Keratinocyte (primary cell): ENCODE data around the gene TBC1D9B. TPM values are rescaled to one million over a fixed set of nuclear protein-coding genes. Genes with fewer than 3 reads are reported as not detected.

Experiments
- DNase-seq: peaks from one replicate; pipeline ENCODE4 v3.0.0-alpha.2; 2011; ENCODE audit warnings: low read depth, missing footprints, low spot score
- FAIRE-seq: peaks from 2 replicates; lab custom pipeline; 2011; peaks lifted over from hg19 to GRCh38; lab: Jason Lieb, UNC
- H2AFZ ChIP-seq: 2 replicates; pipeline ENCODE4 v1.6.0; 2012; ENCODE audit warnings: low read length, control low read depth, inconsistent platforms; ENCODE audit not compliant: control insufficient read depth
- H3K27ac ChIP-seq: 2 replicates; pipeline ENCODE4 v1.5.1; 2011; ENCODE audit warnings: low read length; ENCODE audit not compliant: control insufficient read depth, insufficient read depth
- H3K27me3 ChIP-seq: 3 replicates; pipeline ENCODE4 v1.6.0; 2011; ENCODE audit warnings: low read length; ENCODE audit not compliant: control insufficient read depth, insufficient read depth; ENCODE audit errors: extremely low read depth
- H3K36me3 ChIP-seq, 2 experiments: 2 replicates in 1 of 2; 3 replicates in 1 of 2; pipeline ENCODE4 v1.5.1; 2011; ENCODE audit warnings: low read length in 2 of 2, mild to moderate bottlenecking in 1 of 2; ENCODE audit not compliant: control insufficient read depth in 2 of 2, insufficient read depth in 2 of 2; ENCODE audit errors: extremely low read depth in 1 of 2
- H3K4me1 ChIP-seq: 3 replicates; pipeline ENCODE4 v1.5.1; 2011; ENCODE audit warnings: low read length; ENCODE audit not compliant: control insufficient read depth, insufficient read depth; ENCODE audit errors: extremely low read depth
- H3K4me2 ChIP-seq: 3 replicates; pipeline ENCODE4 v1.6.0; 2011; ENCODE audit warnings: low read depth, low read length; ENCODE audit not compliant: control insufficient read depth, insufficient read depth; ENCODE audit errors: extremely low read depth
- H3K4me3 ChIP-seq, 3 experiments: fragments of 200-600 bp in 1 of 3; sonication (generic) in 1 of 3; 2 replicates in 2 of 3; 3 replicates in 1 of 3; pipeline ENCODE4 v1.5.1; 2011 to 2016; ENCODE audit warnings: low read length in 3 of 3, mild to moderate bottlenecking in 3 of 3, control low read depth in 2 of 3, inconsistent platforms in 1 of 3, low read depth in 1 of 3, mixed read lengths in 1 of 3, mixed run types in 1 of 3, moderate library complexity in 1 of 3; ENCODE audit not compliant: control insufficient read depth in 2 of 3, insufficient read depth in 2 of 3; ENCODE audit errors: extremely low read depth in 1 of 3
- H3K79me2 ChIP-seq: 2 replicates; pipeline ENCODE4 v1.6.0; 2012; ENCODE audit warnings: low read length; ENCODE audit not compliant: control insufficient read depth, insufficient read depth
- H3K9ac ChIP-seq: 3 replicates; pipeline ENCODE4 v1.6.0; 2011; ENCODE audit warnings: low read length; ENCODE audit not compliant: control insufficient read depth, insufficient read depth; ENCODE audit errors: extremely low read depth
- H3K9me1 ChIP-seq: 3 replicates; pipeline ENCODE4 v1.6.0; 2011; ENCODE audit warnings: low read length; ENCODE audit not compliant: control insufficient read depth, insufficient read depth; ENCODE audit errors: extremely low read depth
- H3K9me3 ChIP-seq: 2 replicates; pipeline ENCODE4 v1.5.1; 2012; ENCODE audit warnings: low read depth, low read length; ENCODE audit not compliant: control insufficient read depth
- H4K20me1 ChIP-seq: 3 replicates; pipeline ENCODE4 v1.6.0; 2011; ENCODE audit warnings: low read length; ENCODE audit not compliant: control insufficient read depth, insufficient read depth; ENCODE audit errors: extremely low read depth
- EZH2 ChIP-seq: IDR thresholded peaks from one replicate; pipeline ENCODE4 v1.6.1; 2012; ENCODE audit warnings: inconsistent platforms, mild to moderate bottlenecking, low read length, moderate library complexity
- dilution Hi-C: fragments of 300-500 bp; cut with MboI; formaldehyde crosslinking; loops from one replicate; pipeline ENCODE4 v1.7.0; 2020; ENCODE audit warnings: low sequenced_read_pairs; ENCODE audit not compliant: extremely low pct_ligation_motif_present
- polyA plus RNA-seq, 5 experiments: library from polyadenylated mRNA; depleted of rRNA in 3 of 5; stranded (reverse) in 3 of 5; stranded (forward) in 1 of 5; unstranded in 1 of 5; fragments of >200 nt; gene quantifications; 1 replicate in 1 of 5; 2 replicates in 3 of 5; 3 replicates in 1 of 5; pipeline versions ENCODE4 v1.2.1 to v1.2.3, GENCODE V29; 2011 to 2012; ENCODE audit warnings: missing spikeins in 2 of 5, low read depth in 1 of 5, low replicate concordance in 1 of 5
- TF ChIP-seq, protein P1 (sequence below), 3 experiments: IDR thresholded peaks in 1 of 3; conservative IDR thresholded peaks in 1 of 3; optimal IDR thresholded peaks in 1 of 3; 2 replicates in 2 of 3; 3 replicates in 1 of 3; pipeline versions ENCODE3 to v1.5.1; 2011; ENCODE audit warnings: low read length in 3 of 3, mild to moderate bottlenecking in 3 of 3, moderate library complexity in 2 of 3, control low read depth in 1 of 3, inconsistent platforms in 1 of 3; ENCODE audit not compliant: insufficient read depth in 2 of 3; ENCODE audit errors: extremely low read depth in 1 of 3

The TBC1D9B gene
- polyA plus RNA-seq, 1 donor (not counting 4 experiments of a cell fraction or from before 2014, with no cell fraction given) = 51.4 TPM

DNA sequence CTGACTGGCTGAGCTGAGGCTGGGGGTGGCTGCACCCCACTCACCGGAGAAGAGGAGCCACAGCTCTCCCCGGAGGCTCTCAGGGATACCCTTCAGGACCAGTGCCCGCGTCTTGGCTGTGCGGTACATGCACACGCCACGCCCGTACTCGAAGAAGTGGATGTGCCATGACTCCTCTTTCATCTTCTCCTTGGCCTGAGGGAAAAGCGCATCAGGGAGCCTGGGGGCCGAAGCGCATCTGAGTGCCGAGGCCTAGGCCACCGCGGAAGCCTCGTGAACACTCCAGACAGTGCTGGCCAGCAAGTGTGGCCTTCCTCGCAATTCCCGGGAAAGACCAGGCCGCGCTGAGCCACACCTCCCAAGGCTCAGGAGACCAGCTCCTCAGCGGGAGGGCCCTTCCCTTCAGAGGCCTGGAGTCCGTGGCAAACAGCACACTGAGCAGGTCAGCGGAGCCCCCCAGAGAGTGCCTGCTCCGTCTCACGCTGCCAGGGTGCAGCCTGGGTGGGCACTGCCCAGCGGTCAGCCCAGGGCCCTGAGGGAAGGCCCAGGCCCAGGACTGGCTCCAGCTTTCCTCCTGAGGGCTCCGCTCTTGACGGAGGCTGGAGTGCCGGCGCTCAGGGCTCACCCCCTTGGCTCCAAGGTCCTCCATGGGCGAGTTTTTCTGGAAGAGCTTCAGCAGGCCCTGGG lies 28.6 kb downstream of the TBC1D9B start:
- FAIRE-seq = no peak
- TF ChIP-seq, protein P1, sequence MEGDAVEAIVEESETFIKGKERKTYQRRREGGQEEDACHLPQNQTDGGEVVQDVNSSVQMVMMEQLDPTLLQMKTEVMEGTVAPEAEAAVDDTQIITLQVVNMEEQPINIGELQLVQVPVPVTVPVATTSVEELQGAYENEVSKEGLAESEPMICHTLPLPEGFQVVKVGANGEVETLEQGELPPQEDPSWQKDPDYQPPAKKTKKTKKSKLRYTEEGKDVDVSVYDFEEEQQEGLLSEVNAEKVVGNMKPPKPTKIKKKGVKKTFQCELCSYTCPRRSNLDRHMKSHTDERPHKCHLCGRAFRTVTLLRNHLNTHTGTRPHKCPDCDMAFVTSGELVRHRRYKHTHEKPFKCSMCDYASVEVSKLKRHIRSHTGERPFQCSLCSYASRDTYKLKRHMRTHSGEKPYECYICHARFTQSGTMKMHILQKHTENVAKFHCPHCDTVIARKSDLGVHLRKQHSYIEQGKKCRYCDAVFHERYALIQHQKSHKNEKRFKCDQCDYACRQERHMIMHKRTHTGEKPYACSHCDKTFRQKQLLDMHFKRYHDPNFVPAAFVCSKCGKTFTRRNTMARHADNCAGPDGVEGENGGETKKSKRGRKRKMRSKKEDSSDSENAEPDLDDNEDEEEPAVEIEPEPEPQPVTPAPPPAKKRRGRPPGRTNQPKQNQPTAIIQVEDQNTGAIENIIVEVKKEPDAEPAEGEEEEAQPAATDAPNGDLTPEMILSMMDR (optimal IDR thresholded peaks at IDR 0.05 in 1 of 3, IDR thresholded peaks at IDR 0.05 in 1 of 3, conservative IDR thresholded peaks at IDR 0.05 in 1 of 3; ENCODE audit: extremely low read depth in 1 of 3, insufficient read depth in 2 of 3, low read length in 3 of 3) = no peak
- no peak for TF ChIP-seq EZH2

DNA sequence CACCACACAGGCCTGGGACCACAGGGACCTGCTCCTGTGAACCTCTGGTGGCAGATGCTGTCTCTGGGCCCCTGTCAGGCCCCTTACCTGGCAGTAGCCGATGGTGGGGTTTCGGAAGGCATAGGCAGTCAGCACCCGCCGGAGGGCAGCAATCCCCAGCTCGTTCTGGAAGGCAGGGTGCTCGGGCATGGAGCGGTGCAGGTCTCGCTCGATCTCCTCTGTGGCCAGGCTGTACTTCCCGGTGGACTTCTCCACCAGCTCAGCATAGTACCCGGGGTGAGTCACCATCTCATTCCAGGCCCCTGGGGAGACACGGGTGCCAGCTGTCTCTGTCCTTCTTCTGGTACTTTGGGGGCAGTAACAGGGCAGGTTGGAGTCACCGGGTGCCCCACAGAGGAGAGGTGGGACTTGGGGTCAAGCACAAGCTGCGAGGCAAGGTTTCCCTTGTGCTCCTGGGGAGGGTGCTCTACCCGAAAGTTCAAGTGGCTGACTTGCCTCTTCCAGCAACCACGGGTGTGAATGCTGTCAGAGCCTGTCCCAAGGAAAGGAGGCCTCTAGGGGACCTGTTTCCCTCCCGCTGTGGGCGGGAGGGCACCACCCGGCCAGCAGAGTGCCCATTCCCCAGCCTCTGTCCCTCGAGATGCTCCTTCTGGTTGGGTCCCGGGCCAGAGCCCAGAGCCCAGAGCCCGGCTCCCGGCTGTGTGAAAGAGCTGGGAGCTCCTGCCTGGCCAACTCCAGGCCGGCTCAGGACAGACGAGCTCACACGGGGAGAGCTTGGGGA lies 29.3 kb downstream of the TBC1D9B start:
- H3K9ac ChIP-seq = no peak overlapping the region
- H2AFZ ChIP-seq = no peak overlapping the region
- no peak overlapping the region for H3K27ac ChIP-seq
- no peaks in the 10 kb centered on the region for H3K79me2 ChIP-seq
- FAIRE-seq (no peak), DNase-seq (no peak)
- H3K27me3 ChIP-seq = no peaks in the 10 kb centered on the region
- dilution Hi-C loops = no loop called here
- H3K4me3 ChIP-seq = no peak overlapping the region
- no peak overlapping the region for H3K4me2 ChIP-seq
- no peaks in the 10 kb centered on the region for H3K9me1 ChIP-seq
- H4K20me1 ChIP-seq = no peaks in the 10 kb centered on the region
- peaks cover 4% of the 10 kb centered on the region for H3K9me3 ChIP-seq
- peaks cover 18 to 34% of the 10 kb centered on the region in 2 experiments for H3K36me3 ChIP-seq
- H3K4me1 ChIP-seq = no peaks in the 10 kb centered on the region
- TF ChIP-seq, protein P1 (optimal IDR thresholded peaks at IDR 0.05 in 1 of 3, IDR thresholded peaks at IDR 0.05 in 1 of 3, conservative IDR thresholded peaks at IDR 0.05 in 1 of 3; ENCODE audit: extremely low read depth in 1 of 3, insufficient read depth in 2 of 3, low read length in 3 of 3) = no peak
- TF ChIP-seq EZH2 = no peak

More for the DNA sequence above, 28.6 kb downstream of the TBC1D9B start:
- Histone ChIP-seq H4K20me1 (no peaks in the 10 kb centered on the region), H2AFZ (no peak overlapping the region), H3K27me3 (no peaks in the 10 kb centered on the region), H3K79me2 (no peaks in the 10 kb centered on the region), H3K9ac (no peak overlapping the region), H3K36me3 (peaks cover 24 to 35% of the 10 kb centered on the region in 2 experiments), H3K4me3 (no peak overlapping the region), H3K9me1 (no peaks in the 10 kb centered on the region), H3K27ac (no peak overlapping the region), H3K4me1 (no peaks in the 10 kb centered on the region), H3K9me3 (peaks cover 9% of the 10 kb centered on the region), H3K4me2 (no peak overlapping the region)
- dilution Hi-C loops = no loop called here
- no peak for DNase-seq
